Renal cortex interstitium (tissue), 11 donors: Measurements from ENCODE around the gene UPP2. TPM values are rescaled to one million over a fixed set of nuclear protein-coding genes. Genes with fewer than 3 reads are reported as not detected.

Experiments
- DNase-seq, 11 donors: peaks; one replicate each; pipeline ENCODE4 v3.0.0-alpha.2; 2013; ENCODE audit warnings: low read depth in 9 of 11, low spot score in 4 of 11; ENCODE audit errors: extremely low read depth in 1 of 11
- polyA plus RNA-seq, 3 donors: library from polyadenylated mRNA; unstranded; fragments of 120-200 nt; gene quantifications; one replicate each; pipeline ENCODE4 v1.2.1, GENCODE V29; 2013; ENCODE audit not compliant: insufficient read length in 3 of 3

UPP2 gene
- polyA plus RNA-seq, 3 donors = 5.8 to 9.6 (median 9.3) TPM

DNA sequence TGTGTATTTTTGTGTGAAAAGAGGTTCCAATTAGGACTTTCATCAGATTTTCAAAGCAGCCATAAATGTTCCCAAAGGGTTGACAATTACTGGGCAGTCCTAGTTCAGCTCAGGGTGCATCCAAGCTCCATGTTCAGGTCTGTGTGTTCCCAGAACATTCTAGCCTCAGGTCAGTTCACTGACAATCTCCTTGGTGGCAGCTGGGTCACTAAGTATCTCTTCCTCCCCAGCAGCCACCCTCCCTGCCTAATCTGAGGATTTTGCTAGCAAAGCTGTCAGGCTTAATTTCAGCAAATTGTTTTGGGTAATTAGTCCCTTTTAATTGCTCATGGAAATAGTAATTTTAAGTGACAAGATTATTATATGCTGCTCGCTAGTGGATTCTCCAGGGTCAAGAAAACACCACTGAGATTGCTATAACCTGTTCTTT, 29.8 kb downstream of the UPP2 start:
- no peak for DNase-seq

- peak in 6 of 11 donors; percentile 15 to 78 (median 45) for DNase-seq
Measured at GRCh38 chr2:158131919-158132566, 30.4 kb downstream of the UPP2 start.

GRCh38 chr2:158134055-158134454, 32.4 kb downstream of the UPP2 start:
- DNase-seq = no peak

- DNase-seq = no peak
Measured at GRCh38 chr2:158134655-158135054, 33.0 kb downstream of the UPP2 start.

GRCh38 chr2:158135096-158135495, 33.4 kb downstream of the UPP2 start:
- DNase-seq = no peak

GRCh38 chr2:158138255-158138654, 36.6 kb downstream of the UPP2 start:
- DNase-seq = no peak

- DNase-seq = no peak
Measured at GRCh38 chr2:158140201-158140600, 38.5 kb downstream of the UPP2 start.

DNA sequence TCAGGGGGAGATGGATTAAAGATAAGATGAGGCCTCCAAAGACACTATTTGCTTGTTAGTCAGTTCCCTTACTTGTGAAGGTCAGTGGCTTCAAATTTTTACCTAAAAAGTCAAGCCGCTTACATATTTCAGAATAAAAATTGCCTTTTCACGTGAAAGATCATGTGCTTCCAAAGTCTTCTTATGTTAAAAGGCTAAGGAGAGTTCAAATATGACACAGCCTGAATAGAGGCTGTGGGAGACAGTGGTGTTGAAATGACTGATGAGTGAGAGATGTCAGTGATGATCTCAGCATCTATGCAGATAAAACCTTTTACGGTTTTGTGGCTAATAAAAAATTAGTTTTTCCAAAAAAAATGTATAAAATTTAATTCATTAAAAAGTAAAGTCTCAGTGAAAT, 40.5 kb downstream of the UPP2 start:
- DNase-seq = no peak

DNA sequence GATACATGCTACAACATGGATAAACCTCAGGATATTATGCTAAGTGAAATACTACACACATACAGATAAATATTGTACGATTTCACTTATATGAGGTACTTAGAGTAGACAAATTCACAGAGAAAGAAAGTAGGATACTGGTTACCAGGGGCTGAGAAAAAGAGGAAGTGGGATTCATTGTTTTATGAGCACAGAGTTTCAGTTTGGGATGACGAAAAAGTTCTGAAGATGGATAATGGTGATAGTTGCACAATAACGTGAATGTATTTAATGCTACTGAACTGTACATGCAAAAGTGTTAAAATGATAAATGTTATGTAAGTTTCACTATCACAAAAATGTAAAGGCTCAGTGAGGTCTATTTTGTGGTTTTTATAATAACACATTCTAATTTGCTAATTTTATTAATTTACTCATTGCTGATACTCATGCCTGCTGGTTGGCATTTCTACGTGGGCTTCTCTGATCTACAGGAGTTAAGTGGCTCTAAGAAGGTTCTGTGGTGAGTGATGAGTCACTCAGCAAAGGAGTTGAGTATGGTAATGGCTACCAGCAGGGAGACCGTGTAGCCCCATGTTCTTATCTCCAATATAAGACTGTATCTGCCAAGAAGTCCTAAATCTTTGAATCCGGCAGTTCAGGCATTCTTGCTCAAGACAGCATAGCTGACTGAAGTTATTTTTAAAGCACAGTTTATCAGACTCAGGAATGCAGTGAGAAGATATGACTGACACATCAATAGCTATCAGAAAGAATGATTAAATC, 41.1 kb downstream of the UPP2 start:
- no peak for DNase-seq

DNA sequence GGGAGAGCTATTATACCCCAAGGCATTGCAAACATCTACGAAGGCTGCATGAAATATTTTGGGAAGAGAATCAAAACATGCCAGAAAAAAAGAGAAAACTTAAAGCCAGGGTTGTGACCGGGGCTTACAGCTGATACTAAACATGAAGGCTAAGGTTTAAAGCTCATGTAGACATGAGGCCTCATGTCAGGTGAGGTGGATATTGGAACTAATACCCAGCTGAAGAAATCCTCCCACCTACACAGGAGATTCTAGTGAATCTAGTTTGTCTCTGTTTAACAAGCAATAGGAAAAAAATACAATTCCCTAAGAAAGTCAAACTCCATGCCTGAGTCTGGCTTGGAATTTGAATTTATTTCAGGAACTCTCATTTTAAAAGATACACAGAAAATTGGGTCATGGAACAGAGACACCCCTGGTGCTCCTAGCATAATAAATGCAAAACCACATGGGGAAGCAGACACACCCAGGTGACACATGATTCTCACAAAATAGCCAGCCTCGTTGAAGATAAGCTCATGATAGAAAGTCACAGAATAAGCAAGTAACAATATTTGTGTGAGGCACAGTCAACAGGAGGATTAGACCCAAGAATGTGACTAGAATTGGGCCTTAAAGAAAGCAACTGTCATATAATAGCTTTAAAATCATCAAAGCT, 42.2 kb downstream of the UPP2 start:
- no peak for DNase-seq

DNA sequence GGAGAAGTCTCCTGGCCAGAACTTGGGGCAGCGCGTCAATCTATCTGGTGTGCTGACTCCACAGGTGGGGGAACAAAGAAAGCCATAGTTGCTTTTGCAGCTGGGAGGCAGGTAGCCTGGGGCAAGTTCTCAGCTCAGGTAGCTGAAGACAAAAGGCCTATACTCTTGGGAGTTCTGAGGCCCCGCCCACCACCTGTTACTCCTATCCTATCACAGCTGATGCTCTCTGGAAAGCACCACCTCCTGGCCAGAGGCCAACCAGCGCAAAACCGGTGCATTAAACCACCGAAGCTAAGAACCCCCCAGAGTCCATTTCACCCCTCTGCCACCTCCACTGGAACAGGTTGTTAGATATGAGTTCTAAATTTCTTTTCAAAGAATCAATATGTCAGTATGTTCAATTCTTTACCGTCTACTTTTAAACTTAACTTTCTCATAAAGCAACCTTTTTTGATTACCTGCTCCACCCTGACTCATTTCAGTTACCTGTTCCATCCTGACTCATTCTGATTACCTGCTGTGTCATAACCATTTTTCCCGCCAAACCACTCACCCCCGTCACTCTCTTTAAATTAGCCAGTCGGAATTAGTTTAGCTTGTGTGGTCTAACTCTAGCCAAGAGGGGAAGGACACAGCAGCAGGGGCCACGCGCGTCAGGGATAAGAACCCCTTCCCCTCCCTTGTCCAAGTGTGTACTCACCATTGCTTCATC, 43.4 kb downstream of the UPP2 start:
- DNase-seq = no peak

DNA sequence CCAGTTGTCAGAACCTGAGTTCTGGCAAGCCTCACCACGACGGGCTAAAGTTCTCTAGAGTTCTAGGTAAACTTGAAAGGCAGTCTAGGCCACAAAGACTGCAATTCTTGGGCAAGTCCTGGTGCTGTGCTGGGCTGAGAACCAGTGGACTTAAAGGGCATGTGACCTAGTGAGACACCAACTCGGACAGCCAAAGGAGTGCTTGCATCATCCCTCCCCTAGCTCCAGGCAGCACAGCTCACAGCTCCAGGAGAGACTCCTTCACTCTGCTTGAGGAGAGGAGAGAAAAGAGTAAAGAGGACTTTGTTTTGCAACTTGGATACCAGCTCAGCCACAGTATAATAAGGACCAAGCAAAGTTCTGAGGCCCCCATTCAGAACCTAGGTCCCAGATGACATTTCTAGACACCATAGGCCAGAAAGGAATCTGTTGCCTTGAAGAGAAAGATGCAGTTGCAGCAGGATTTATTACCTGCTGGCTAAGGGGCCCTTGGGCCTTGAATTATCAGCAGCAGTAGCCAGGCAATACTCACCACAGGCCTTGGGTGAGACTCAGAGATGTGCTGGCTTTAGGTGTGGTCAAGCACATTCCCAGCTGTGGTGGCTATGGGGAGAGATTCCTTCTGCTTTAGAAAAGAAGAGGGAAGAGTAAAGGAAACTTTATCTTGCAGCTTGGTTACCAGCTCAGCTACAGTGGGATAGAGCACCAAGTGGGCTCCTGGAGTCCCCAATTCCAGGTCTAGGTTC, 51.8 kb downstream of the UPP2 start:
- DNase-seq = no peak

DNA sequence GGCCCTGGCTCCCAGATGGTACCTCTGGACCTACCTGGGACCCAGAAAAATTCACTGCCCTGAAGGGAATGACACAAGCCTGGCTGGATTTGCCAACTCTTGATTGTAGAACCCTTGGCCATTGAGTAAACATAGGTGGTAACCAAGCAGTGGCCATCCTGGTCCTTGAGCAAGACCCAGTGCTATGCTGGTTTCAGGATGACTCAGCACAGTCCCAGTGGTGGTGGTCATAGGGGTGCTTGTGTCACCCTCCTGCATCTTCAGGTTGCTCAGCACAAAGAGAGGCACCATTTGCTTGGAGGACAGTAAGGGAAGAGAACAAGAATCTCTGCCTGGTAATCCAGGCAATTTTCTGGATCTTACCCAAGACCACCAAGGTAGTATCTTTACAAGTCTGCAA, 52.9 kb downstream of the UPP2 start:
- no peak for DNase-seq

- no peak for DNase-seq
Measured at GRCh38 chr2:158172719-158173118, 71.0 kb downstream of the UPP2 start.

DNA sequence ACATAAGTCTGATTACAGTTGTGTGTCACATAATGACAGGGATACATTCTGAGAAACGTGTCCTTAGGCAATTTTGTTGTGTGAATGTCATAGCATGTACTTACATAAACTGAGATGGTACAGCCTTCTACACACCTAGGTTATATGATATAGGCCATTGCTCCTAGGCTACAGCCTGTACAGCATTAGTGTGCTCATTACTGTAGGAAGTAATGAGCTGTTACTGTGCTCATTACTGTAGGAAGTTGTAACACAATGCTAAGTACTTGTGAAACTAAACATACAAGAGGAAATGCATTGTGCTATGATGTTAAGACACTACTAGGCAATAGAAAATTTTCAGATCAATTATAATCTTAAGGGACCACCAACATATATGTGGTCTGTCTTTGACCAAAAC, 72.8 kb downstream of the UPP2 start:
- DNase-seq = no peak

- no peak for DNase-seq
Measured at GRCh38 chr2:158174956-158175355, 73.3 kb downstream of the UPP2 start.

- DNase-seq = no peak
Measured at GRCh38 chr2:158178646-158179045, 77.0 kb downstream of the UPP2 start.

- DNase-seq = no peak
Measured at GRCh38 chr2:158179660-158180059, 78.0 kb downstream of the UPP2 start.

DNA sequence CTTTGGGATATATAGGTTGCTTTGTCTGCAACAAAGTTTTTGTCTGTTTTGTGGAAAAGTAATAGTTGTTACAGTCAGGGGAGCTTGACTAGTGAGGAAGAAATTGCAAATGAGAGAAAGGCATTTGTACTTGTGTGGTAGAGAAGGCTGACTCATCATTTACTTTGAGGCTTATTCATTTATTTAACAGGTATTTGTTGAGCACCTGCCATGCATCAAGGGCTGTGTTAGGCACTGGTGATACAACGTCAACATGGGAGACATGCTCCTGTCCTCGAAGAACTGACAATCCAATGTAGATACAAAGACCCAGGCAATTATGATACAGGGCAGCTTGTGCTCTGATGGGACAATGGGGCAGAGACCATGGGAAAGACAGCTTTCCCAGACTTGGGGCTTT, 79.5 kb downstream of the UPP2 start:
- DNase-seq = no peak
